HG02973 (cell line): ENCODE measurements around the gene PTPRC.
A peak's percentile ranks its signal among the peaks of the same experiment; 100 is the strongest.
"Not testable (repeated sequence)": the region's sequence is repeated elsewhere in the genome, so short reads cannot be mapped to it uniquely, and the experiment has no call there.

Experiments
- ATAC-seq: cut with Tn5 transposase; IDR thresholded peaks from one replicate; pipeline ENCODE4 v1.9.1; 2021; ENCODE audit warnings: moderate library complexity; ENCODE audit not compliant: unreplicated experiment

PTPRC gene, protein sequence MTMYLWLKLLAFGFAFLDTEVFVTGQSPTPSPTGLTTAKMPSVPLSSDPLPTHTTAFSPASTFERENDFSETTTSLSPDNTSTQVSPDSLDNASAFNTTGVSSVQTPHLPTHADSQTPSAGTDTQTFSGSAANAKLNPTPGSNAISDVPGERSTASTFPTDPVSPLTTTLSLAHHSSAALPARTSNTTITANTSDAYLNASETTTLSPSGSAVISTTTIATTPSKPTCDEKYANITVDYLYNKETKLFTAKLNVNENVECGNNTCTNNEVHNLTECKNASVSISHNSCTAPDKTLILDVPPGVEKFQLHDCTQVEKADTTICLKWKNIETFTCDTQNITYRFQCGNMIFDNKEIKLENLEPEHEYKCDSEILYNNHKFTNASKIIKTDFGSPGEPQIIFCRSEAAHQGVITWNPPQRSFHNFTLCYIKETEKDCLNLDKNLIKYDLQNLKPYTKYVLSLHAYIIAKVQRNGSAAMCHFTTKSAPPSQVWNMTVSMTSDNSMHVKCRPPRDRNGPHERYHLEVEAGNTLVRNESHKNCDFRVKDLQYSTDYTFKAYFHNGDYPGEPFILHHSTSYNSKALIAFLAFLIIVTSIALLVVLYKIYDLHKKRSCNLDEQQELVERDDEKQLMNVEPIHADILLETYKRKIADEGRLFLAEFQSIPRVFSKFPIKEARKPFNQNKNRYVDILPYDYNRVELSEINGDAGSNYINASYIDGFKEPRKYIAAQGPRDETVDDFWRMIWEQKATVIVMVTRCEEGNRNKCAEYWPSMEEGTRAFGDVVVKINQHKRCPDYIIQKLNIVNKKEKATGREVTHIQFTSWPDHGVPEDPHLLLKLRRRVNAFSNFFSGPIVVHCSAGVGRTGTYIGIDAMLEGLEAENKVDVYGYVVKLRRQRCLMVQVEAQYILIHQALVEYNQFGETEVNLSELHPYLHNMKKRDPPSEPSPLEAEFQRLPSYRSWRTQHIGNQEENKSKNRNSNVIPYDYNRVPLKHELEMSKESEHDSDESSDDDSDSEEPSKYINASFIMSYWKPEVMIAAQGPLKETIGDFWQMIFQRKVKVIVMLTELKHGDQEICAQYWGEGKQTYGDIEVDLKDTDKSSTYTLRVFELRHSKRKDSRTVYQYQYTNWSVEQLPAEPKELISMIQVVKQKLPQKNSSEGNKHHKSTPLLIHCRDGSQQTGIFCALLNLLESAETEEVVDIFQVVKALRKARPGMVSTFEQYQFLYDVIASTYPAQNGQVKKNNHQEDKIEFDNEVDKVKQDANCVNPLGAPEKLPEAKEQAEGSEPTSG (N-terminal part only)

GRCh38 chr1:198638894-198639635 lies at the start of gene PTPRC:
Gene PTPRC, plus strand, starts transcription at chr1:198639040. Its CDS starts 229 bp downstream, at chr1:198639269.
- peak; percentile 73 for ATAC-seq

- ATAC-seq, result no peak
Measured at GRCh38 chr1:198590454-198590853, 48.4 kb upstream of the PTPRC start.

DNA sequence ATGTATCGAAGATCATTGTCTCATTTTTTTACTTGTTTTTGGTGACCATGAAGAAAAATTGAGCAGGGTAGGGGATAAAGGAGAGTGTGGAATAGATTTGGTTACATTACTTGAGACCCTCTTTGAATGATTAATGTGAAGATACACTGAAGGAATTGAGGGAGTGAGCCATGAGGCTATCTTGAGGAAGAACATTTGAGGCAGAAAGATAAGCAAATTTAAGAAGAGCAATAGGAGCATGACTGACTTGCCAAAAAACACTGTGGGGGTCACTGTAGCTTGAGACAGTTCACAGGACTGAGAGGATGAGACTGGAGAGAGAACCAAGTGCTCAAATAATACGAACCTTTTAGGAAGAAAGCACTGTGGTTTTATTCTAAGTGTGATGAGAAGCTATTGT lies 43.1 kb upstream of the PTPRC start:
- no peak for ATAC-seq

GRCh38 chr1:198597690-198598430 lies 41.0 kb upstream of the PTPRC start:
- ATAC-seq, result no peak

GRCh38 chr1:198598796-198599321 lies 40.0 kb upstream of the PTPRC start:
- peak; percentile 68 for ATAC-seq

DNA sequence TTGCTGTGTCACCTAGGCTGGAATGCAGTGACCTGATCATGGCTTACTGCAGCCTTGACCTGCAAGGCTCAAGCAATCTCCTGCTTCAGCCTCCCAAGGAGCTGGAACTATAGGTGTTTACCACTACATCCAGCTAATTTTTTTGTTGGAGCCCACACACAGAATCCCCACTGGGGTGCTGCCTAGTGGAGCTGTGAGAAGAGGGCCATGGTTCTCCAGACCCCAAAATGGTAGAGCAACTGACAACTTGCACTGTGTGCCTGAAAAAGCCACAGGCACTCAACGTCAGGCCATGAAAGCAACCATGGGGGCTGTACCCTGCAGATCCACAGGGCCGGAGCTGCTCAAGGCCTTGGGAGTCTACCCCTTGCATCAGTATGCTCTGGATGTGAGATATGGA lies 39.1 kb upstream of the PTPRC start:
- ATAC-seq, result no peak

- no peak for ATAC-seq
Measured at GRCh38 chr1:198600906-198601305, 37.9 kb upstream of the PTPRC start.

GRCh38 chr1:198601310-198601709 lies 37.5 kb upstream of the PTPRC start:
- not testable (repeated sequence) for ATAC-seq

DNA sequence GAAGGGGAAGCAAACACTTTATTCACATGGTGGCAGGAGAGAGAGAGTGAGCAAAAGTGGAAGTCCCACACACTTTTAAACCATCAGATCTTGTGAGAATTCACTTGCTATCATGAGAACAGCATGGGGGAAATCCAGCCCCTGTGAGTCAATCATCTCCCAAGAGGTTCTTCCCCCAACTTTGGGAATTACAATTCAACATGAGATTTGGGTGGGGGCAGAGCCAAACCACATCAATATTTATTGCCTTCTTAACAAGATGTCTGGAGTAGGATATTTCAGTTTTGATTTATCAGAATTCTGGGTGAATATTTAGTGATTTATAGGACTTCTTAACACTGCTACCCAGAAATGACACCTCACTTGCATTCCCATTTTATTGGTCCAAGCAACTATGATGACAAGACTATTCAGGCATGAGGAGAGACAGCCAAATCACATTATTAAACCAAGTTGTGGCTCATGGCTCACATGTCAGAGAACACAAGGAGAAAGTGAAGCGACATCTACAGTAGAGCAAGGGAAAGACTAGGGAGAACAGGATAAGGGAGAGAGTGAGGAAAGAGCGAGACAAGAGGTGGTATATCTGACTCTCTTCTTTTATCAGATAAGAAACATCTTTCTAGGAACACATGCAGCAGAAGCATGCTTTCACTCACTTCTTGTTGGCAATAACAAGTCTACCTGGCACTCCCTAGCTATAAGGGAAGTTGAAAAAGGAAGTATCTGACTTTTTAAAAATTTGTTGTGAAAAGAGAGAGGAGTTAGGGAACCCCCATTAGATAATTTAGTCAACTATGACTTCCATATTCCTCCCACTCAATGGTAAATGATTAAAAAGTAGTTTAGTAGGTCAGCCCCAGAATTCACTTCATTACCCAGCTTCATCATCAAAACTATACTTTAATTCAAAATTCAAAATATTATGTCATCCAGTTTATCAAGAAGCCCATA lies 36.6 kb upstream of the PTPRC start:
- ATAC-seq, result peak; percentile 23

DNA sequence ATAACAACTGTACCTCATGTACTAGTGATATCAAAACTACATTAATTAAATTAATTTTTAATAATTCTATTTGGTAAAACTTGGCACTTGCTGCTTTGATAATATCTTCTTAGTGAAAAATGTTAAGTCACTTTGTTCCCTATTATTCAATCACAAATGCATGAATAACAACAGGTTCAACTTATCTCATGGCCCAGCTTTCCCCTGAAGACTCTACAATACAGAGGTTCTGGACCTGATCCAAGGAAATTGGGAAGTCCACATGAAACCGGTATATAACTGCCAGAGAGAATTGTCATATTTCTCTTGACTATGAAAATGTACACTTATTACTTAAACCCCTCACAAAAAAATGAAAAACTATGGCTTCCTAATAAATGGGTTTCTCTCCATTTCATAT lies 33.9 kb upstream of the PTPRC start:
- no peak for ATAC-seq

DNA sequence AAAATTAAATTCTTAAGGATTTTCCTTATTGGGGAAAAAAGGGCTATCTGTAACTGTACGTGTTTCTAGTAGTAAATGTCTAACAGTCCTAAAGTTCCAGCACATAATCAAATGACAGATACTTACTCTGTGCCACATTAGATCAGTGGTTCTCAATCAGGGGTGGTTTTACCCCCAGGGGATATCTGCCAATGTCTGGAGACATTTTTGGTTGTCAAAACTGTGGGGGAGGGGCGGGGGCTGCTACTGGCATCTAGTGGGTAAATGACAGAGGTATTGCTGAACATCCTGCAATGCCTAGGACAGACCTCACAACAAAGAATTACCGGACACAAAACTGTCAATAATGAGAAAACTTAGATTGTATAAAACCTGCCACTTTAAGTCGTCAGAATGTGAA lies 33.4 kb upstream of the PTPRC start:
- no peak for ATAC-seq

GRCh38 chr1:198606020-198606438 lies 32.8 kb upstream of the PTPRC start:
- ATAC-seq, result no peak

DNA sequence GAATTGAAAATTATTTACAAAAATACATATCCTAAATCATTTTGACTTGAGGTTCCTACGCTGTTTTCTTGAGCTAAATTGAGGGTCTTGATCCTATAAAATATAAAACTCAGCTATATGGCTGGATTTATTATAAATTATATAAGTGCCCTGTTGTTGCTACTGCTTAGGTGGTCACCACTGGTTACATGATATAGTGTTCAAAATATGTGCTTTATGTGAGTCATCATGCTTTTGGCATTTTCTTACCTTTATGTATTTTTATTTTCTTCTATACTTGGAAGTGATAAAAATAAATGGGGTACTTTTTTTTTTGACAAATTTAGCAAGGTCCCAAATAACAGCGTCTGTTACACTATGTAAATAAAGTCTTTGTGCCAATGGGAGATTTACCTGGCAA lies 31.1 kb upstream of the PTPRC start:
- no peak for ATAC-seq

GRCh38 chr1:198610362-198610761 lies 28.5 kb upstream of the PTPRC start:
- no peak for ATAC-seq

DNA sequence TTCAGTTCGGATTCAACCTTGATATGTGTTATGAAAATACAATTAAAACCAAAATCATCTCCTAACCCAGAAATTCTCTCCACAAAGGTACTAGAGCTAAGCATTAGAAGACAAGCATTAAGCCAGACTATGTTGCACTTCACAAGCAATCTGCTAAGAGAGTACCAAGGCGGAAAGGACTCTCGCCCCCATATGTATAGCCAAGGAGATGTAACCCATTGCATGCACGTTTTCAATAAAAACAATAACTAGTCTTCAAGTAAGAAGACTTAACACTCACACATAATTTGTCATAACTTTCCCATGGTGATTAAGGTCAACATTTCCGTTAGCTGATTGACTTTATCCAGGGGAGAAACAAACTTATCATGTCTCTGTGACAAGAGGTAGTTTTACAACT lies 27.6 kb upstream of the PTPRC start:
- no peak for ATAC-seq

- ATAC-seq, result no peak
Measured at GRCh38 chr1:198612471-198613260, 26.2 kb upstream of the PTPRC start.

GRCh38 chr1:198617406-198617805 lies 21.4 kb upstream of the PTPRC start:
- ATAC-seq, result no peak
